ENCODE data around the gene HDAC4. TPM values are rescaled to one million over a fixed set of nuclear protein-coding genes. Genes with fewer than 3 reads are reported as not detected.

HDAC4 gene
- total and polyA plus RNA-seq, 2 of the 4 experiments (the other 2 are of a cell fraction) = 4.1 to 7.2 TPM

GRCh38 chr2:239062743-239063142 is 338.1 kb downstream of the HDAC4 start:
- Histone ChIP-seq H2AFZ (replicated peaks; ENCODE audit: low read length, poor library complexity) (no peak overlapping the region), H2BK120ac (ENCODE audit: low read depth, low read length) (no peak overlapping the region), H3K4me3 (ENCODE audit: insufficient read depth, low read depth, low read length) (no peak overlapping the region), H2BK5ac (ENCODE audit: low read depth, low read length, poor library complexity, severe bottlenecking) (no peak overlapping the region), H3K9me1 (ENCODE audit: insufficient read depth, low read length) (peaks cover 5% of the 10 kb centered on the region; the same call in 1 of the 2 replicates), H2BK20ac (ENCODE audit: low read depth, low read length) (no peak overlapping the region), H4K5ac (ENCODE audit: low read depth, low read length) (no peak overlapping the region), H4K20me1 (ENCODE audit: insufficient read depth, low read length) (no peaks in the 10 kb centered on the region), H3K56ac (ENCODE audit: extremely low read depth, insufficient read depth, low read length) (no peak overlapping the region), H2AK9ac (replicated peaks; ENCODE audit: low read depth, low read length, poor library complexity) (no peak overlapping the region), H3K4me1 (ENCODE audit: control insufficient read depth, insufficient read depth, low read length) (no peaks in the 10 kb centered on the region), H3K36me3 (ENCODE audit: control insufficient read depth, insufficient read depth, low read length) (peaks cover 62% of the 10 kb centered on the region), H3K4me2 (ENCODE audit: low read depth, low read length) (no peak overlapping the region), H3K4ac (ENCODE audit: low read depth, low read length) (no peak overlapping the region), H4K91ac (ENCODE audit: insufficient read depth, low read depth, low read length) (no peak overlapping the region), H4K8ac (ENCODE audit: low read depth in 2 of 2, low read length in 2 of 2) (no peak overlapping the region), H3K9me3 (ENCODE audit: control insufficient read depth, insufficient read depth, low read length) (no peaks in the 10 kb centered on the region; the same call in 1 of the 2 replicates), H3K27me3 (ENCODE audit: control insufficient read depth, insufficient read depth, low read length) (no peaks in the 10 kb centered on the region), H2AK5ac (ENCODE audit: low read depth, low read length) (no peak overlapping the region), H3K9ac (ENCODE audit: low read depth, low read length) (no peak overlapping the region), H3K23ac (ENCODE audit: low read depth, low read length) (no peak overlapping the region), H3K18ac (ENCODE audit: low read depth, low read length) (no peak overlapping the region), H3K14ac (replicated peaks; ENCODE audit: low read depth, low read length) (no peak overlapping the region), H3K27ac (ENCODE audit: insufficient read depth, low read length) (no peak overlapping the region), H2BK15ac (ENCODE audit: low read depth, low read length) (no peak overlapping the region), H3K79me1 (ENCODE audit: low read depth in 1 of 2, low read length in 2 of 2) (no peaks in the 10 kb centered on the region)
- ChIA-PET CTCF (no interaction called here), POLR2A (ENCODE audit: unreplicated experiment) (no interaction called here)
- no TSS peak for BruUV-seq (replicated peaks)
- TF ChIP-seq POLR2A (IDR thresholded peaks at IDR 0.05; ENCODE audit: low read depth, low read length) (no peak), MAFK (IDR thresholded peaks at IDR 0.05; ENCODE audit: low read depth, low read length) (no peak), RAD21 (IDR thresholded peaks at IDR 0.05; ENCODE audit: low read length) (no peak), USF2 (IDR thresholded peaks at IDR 0.05; ENCODE audit: low read depth, low read length) (no peak), NFE2L2 (IDR thresholded peaks at IDR 0.05; ENCODE audit: low read depth, low read length) (no peak), CHD1 (IDR thresholded peaks at IDR 0.05; ENCODE audit: low read depth, low read length) (no peak), MAZ (IDR thresholded peaks at IDR 0.05; ENCODE audit: borderline replicate concordance, low read depth, low read length) (no peak), MXI1 (IDR thresholded peaks at IDR 0.05; ENCODE audit: borderline replicate concordance, low read depth, low read length) (no peak), ELK1 (IDR thresholded peaks at IDR 0.05; ENCODE audit: borderline replicate concordance, low read depth, low read length) (no peak), CEBPB (IDR thresholded peaks at IDR 0.05; ENCODE audit: low read depth, low read length) (no peak), RFX5 (IDR thresholded peaks at IDR 0.05; ENCODE audit: low read depth, low read length) (no peak), FOS (IDR thresholded peaks at IDR 0.05; ENCODE audit: low read depth, low read length) (no peak)
- in situ Hi-C loops (cut with MboI; ENCODE audit: low sequenced_read_pairs) (no loop called here), dilution Hi-C loops (cut with HindIII; ENCODE audit: low sequenced_read_pairs, unreplicated experiment) (no loop called here), intact Hi-C loops (cut with micrococcal nuclease) (no loop called here)
- WGBS, 2 experiments (ENCODE audit: extremely low coverage in 2 of 2, insufficient read length in 1 of 2) = 93% methylated on average over 9 of the region's 14 CpGs; no CpG with 5 or more reads in 1 of the 2 experiments
- ATAC-seq (ENCODE audit: low read depth) = no peak
- no peak for DNase-seq

All from IMR-90 (cell line).